Kidney (tissue), 14 donors: ENCODE results near the gene HIVEP3. TPM values are rescaled to one million over a fixed set of nuclear protein-coding genes. Genes with fewer than 3 reads are reported as not detected.

ENCODE experiments used
- DNase-seq, 5 donors: peaks; one replicate each; pipeline ENCODE4 v3.0.0-alpha.2; 2013 to 2020
- FAIRE-seq: peaks from 2 replicates; lab custom pipeline; 2012; peaks lifted over from hg19 to GRCh38; lab: Jason Lieb, UNC
- H3K27ac ChIP-seq, 2 donors: one replicate each; pipeline ENCODE4 v1.7.0; 2013; ENCODE audit warnings: low read depth in 2 of 2, low read length in 2 of 2, inconsistent platforms in 1 of 2
- H3K27me3 ChIP-seq: one replicate; pipeline ENCODE4 v1.7.1; 2013; ENCODE audit warnings: low read length, inconsistent platforms; ENCODE audit not compliant: control insufficient read depth, insufficient read depth
- H3K36me3 ChIP-seq, 3 donors: one replicate each; pipeline versions ENCODE4 v1.7.0 to v1.7.1; 2013; ENCODE audit warnings: low read length in 3 of 3, control low read depth in 1 of 3, inconsistent platforms in 1 of 3; ENCODE audit not compliant: insufficient read depth in 3 of 3, control insufficient read depth in 2 of 3
- H3K4me1 ChIP-seq, 3 donors: one replicate each; pipeline versions ENCODE4 v1.7.0 to v1.7.1; 2013; ENCODE audit warnings: low read length in 3 of 3, inconsistent platforms in 1 of 3, low read depth in 1 of 3; ENCODE audit not compliant: control insufficient read depth in 2 of 3, insufficient read depth in 2 of 3
- H3K4me3 ChIP-seq, 3 donors: one replicate each; pipeline versions ENCODE4 v1.7.0 to v1.8.1; 2013; ENCODE audit warnings: low read length in 3 of 3, control low read depth in 1 of 3, inconsistent platforms in 1 of 3
- H3K9ac ChIP-seq, 3 donors: one replicate each; pipeline versions ENCODE4 v1.7.0 to v1.7.1; 2013; ENCODE audit warnings: low read length in 3 of 3, control low read depth in 1 of 3, inconsistent platforms in 1 of 3
- H3K9me3 ChIP-seq, 3 donors: one replicate each; pipeline versions ENCODE4 v1.7.0 to v1.7.1; 2013; ENCODE audit warnings: low read length in 3 of 3, control low read depth in 1 of 3, inconsistent platforms in 1 of 3; ENCODE audit not compliant: control insufficient read depth in 2 of 3, insufficient read depth in 1 of 3
- CTCF ChIP-seq: IDR thresholded peaks from 3 replicates; pipeline ENCODE4 v1.5.1; 2012; ENCODE audit warnings: mild to moderate bottlenecking, moderate library complexity, borderline replicate concordance; ENCODE audit not compliant: insufficient read depth; ENCODE audit errors: extremely low read depth
- intact Hi-C: fragments of 100-400 bp; cut with DNase I; formaldehyde crosslinking; loops from one replicate; pipeline ENCODE4 v1.11.1; 2022
- polyA plus RNA-seq: library from polyadenylated mRNA; stranded (reverse); fragments of 350-450 nt; fragmentation: Illumina TruSeq; extraction: RNeasy Lipid Tissue Mini Kit (QIAGEN cat#74804); gene quantifications from one replicate; pipeline ENCODE4 v1.2.3, GENCODE V29; 2014; ENCODE audit warnings: low read depth, low replicate concordance; ENCODE audit not compliant: insufficient read depth
- total RNA-seq: library from RNA; stranded (reverse); fragmentation: NEBNext Ultra II Directional; extraction: Animal tissue kit (Norgen Biotek cat#: 25700); gene quantifications from one replicate; pipeline ENCODE4 v1.2.1, GENCODE V29; 2021
- donor health status: control.
- donor health status: control.
- donor health status: control.
- donor health status: control.
- donor health status: control.
- donor health status: DM: yes; HTN: yes; CAD: no.
- donor health status: Normal renal cell carcinoma (clear cell type).

Gene HIVEP3
- total and polyA plus RNA-seq, 2 donors from 2014 or later = 3.5 to 11.0 TPM

GRCh38 chr1:41661428-41662060, 257.2 kb downstream of the HIVEP3 start:
- Histone ChIP-seq H3K27me3 (peaks cover 3% of the 10 kb centered on the region), H3K4me3 (peak overlapping the region; percentile 4 to 66 (median 43)), H3K9ac (peak overlapping the region in 2 of 3 donors; percentile 16 to 59), H3K27ac (no peak overlapping the region), H3K9me3 (no peaks in the 10 kb centered on the region), H3K36me3 (no peaks in the 10 kb centered on the region), H3K4me1 (peaks cover 0 to 11% (median 0%) of the 10 kb centered on the region in 3 donors)
- no peak for FAIRE-seq
- intact Hi-C loops = no loop called here
- DNase-seq = peak in 4 of 5 donors; percentile 20 to 81 (median 40)
- no peak for TF ChIP-seq CTCF

- Histone ChIP-seq H3K9me3 (no peaks in the 10 kb centered on the region), H3K4me1 (peaks cover 0 to 11% (median 0%) of the 10 kb centered on the region in 3 donors), H3K27me3 (peaks cover 3% of the 10 kb centered on the region), H3K36me3 (no peaks in the 10 kb centered on the region), H3K4me3 (peak overlapping the region in 1 of 3 donors; percentile 43), H3K27ac (no peak overlapping the region), H3K9ac (peak overlapping the region in 1 of 3 donors; percentile 16)
- no peak for TF ChIP-seq CTCF
- no peak for DNase-seq
- no peak for FAIRE-seq
- intact Hi-C loops = no loop called here
These were observed 257.9 kb downstream of the HIVEP3 start for GRCh38 chr1:41660570-41661427.

GRCh38 chr1:41659903-41660302, 258.8 kb downstream of the HIVEP3 start:
- no peak for TF ChIP-seq CTCF
- DNase-seq (no peak), FAIRE-seq (no peak)
- H3K4me1 ChIP-seq = peaks cover 0 to 7% (median 0%) of the 10 kb centered on the region in 3 donors
- H3K36me3 ChIP-seq = no peaks in the 10 kb centered on the region
- H3K9ac ChIP-seq = no peak overlapping the region
- no peak overlapping the region for H3K27ac ChIP-seq
- intact Hi-C loops = no loop called here
- no peaks in the 10 kb centered on the region for H3K9me3 ChIP-seq
- no peak overlapping the region for H3K4me3 ChIP-seq
- H3K27me3 ChIP-seq = peaks cover 3% of the 10 kb centered on the region
